Left ventricle myocardium inferior (tissue), 1 donor: ENCODE measurements around the gene SEC23A. TPM values are rescaled to one million over a fixed set of nuclear protein-coding genes. Genes with fewer than 3 reads are reported as not detected.
A peak's percentile ranks its signal among the peaks of the same experiment; 100 is the strongest.
"Not testable (repeated sequence)": the region's sequence is repeated elsewhere in the genome, so short reads cannot be mapped to it uniquely, and the experiment has no call there.

Experiments used
- DNase-seq: peaks from one replicate; pipeline ENCODE4 v3.0.0-alpha.2; 2020
- H3K27ac ChIP-seq: fragments of 200-600 bp; replicated peaks from 2 replicates; pipeline ENCODE4 v1.8.0; 2021
- H3K27me3 ChIP-seq: fragments of 200-600 bp; 2 replicates; pipeline ENCODE4 v1.8.0; 2021; ENCODE audit warnings: low read depth
- H3K36me3 ChIP-seq: fragments of 200-600 bp; 2 replicates; pipeline ENCODE4 v1.8.0; 2021
- H3K4me1 ChIP-seq: fragments of 200-600 bp; 2 replicates; pipeline ENCODE4 v1.8.0; 2021
- H3K4me3 ChIP-seq: fragments of 200-600 bp; 2 replicates; pipeline ENCODE4 v1.8.0; 2021; ENCODE audit warnings: mild to moderate bottlenecking, moderate library complexity
- H3K9me3 ChIP-seq: fragments of 200-600 bp; replicated peaks from 2 replicates; pipeline ENCODE4 v1.8.0; 2021
- CTCF ChIP-seq: fragments of 200-600 bp; IDR thresholded peaks from 2 replicates; pipeline ENCODE4 v1.8.0; 2021; ENCODE audit warnings: antibody characterized with exemption, mild to moderate bottlenecking, borderline replicate concordance
- intact Hi-C: fragments of 100-400 bp; cut with micrococcal nuclease; formaldehyde crosslinking; loops from one replicate; pipeline ENCODE4 v1.11.0; 2022
- long read RNA-seq: library from polyadenylated mRNA; unstranded; transcript quantifications from one replicate; pipeline ENCODE4 v2.0.0, GENCODE V29; 2021
- total RNA-seq: library from RNA; stranded (reverse); fragmentation: NEBNext Ultra II Directional; extraction: Animal tissue kit (Norgen Biotek cat#: 25700); gene quantifications from one replicate; pipeline ENCODE4 v1.2.1, GENCODE V29; 2021
- donor health status: DM: no; HTN: yes; CAD: no; lungs with severe emphysema.

Gene SEC23A
- 75.0 TPM for total RNA-seq
- long read RNA-seq, full-length matches to known transcripts = 151 of 180 reads
- long read RNA-seq, partial matches to known transcripts = 17 of 180 reads
- long read RNA-seq, other reads (novel, unspliced or antisense) = 12 of 180 reads

DNA sequence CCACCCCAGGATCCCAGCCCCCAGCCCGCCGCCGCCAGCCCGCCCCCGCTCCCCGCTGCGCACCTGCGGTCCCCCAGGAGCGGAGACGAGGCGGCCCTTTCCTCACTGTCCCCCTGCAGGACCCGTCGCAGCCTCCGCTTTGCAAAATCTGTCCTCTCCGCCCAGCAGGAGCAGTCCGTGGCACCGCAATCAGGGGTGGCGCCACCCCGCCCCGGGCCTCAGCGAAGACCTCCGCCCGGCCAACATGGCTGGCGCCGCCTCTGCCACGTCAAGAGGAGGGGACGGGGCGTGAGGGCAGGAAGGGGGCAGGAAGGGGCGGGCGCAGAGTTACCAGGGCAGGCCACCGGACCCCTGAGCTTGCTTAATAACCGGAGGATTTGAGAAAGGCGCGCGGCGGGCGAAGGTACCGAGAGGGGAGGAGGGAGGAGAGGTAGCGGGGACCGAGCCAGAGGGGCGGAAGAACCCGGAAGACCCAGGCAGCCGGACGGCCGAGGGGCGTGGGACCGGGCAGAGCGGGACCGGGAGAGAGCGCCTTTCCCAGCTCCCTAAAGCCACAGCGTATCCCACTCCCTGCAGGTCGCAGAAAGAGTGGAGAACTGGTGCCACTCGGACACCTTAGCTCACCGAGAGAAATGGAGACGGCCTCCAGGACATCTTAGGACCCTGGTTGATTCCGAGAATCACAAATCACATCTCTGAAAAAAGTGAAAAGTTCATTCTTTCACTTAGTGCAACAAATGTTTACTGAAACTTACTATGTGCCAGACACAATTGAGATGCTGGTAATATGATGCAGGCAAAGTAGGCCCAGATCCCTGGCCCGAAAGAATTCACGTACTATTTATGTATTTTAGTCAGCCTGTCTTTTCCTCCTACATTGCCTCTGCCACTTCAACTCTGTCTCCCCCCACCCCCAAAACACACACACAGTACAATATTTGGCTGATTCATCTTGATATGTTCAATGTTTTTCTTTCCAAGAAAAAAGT, at the start of gene SEC23A:
SEC23A (minus strand) TSS at position 267 of the 989 bp plus-strand sequence. CDS start 7,117 bp downstream, outside the sequence.
- peak; percentile 93 for DNase-seq
- H3K4me1 ChIP-seq = peaks cover 62% of the 10 kb centered on the region
- H3K4me3 ChIP-seq = peak within 1 kb of the TSS; percentile 95
- H3K36me3 ChIP-seq = no peaks in the 10 kb centered on the region
- peak within 1 kb of the TSS; percentile 97 for H3K27ac ChIP-seq
- intact Hi-C loops = no loop called here
- no peaks in the 10 kb centered on the region for H3K9me3 ChIP-seq
- TF ChIP-seq CTCF = no peak
- H3K27me3 ChIP-seq = no peaks in the 10 kb centered on the region

DNA sequence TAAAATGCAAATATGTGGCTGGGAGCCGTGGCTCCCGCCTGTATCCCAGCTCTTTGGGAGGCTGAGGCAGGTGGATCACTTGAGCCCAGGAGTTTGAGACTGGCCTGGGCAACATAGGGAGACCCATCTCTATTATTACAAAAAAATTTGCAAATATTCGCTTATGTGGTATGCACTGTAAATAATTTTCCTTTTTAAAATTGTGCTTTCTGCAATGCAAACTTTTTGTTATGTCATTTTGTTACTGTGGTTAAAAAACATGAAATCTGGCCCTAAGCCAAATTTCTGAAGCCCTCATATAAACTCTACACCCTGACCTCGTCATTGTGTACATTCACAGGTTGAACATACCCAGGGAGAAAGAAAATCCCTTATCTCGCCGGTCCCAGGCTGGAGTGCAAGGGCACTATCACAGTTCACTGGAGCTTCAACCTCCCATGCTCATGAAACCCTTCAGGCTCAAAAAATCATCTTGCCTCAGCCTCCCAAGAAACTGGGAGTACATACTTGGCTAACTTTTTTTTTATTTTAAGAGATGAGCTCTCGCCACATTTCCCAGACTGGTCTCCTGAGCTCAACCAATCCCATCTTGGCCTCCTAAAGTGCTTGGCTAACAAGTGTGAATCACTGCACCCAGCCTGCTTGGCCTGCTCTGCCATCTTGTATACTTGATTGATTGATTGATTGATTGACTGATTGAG, 42.4 kb upstream of the SEC23A start:
- Histone ChIP-seq H3K27ac (no peak overlapping the region), H3K36me3 (peaks cover 50% of the 10 kb centered on the region), H3K27me3 (no peaks in the 10 kb centered on the region), H3K4me1 (no peaks in the 10 kb centered on the region), H3K9me3 (no peaks in the 10 kb centered on the region), H3K4me3 (no peak overlapping the region)
- DNase-seq = no peak
- no peak for TF ChIP-seq CTCF
- intact Hi-C loops = no loop called here

DNA sequence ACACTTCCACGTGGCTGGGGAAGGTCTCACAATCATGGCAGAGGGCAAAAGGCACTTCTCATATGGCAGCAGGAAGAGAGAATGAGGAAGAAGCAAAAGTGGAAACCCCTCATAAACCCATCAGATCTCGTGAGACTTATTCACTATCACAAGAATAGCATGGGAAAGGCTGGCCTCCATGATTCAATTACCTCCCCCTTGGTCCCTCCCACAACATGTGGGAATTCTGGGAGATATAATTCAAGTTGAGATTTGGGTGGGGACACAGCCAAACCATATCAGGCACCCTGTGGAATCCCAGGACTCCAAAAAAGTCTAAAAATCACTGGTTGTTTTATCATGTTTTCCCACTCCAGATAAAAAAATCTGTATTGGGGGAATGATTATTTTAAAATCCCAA, 40.2 kb upstream of the SEC23A start:
- H3K27ac ChIP-seq, intact Hi-C loops, H3K27me3 ChIP-seq, H3K4me1 ChIP-seq, H3K9me3 ChIP-seq, DNase-seq, H3K4me3 ChIP-seq: not testable (repeated sequence)
- H3K36me3 ChIP-seq = peaks cover 40% of the 10 kb centered on the region

GRCh38 chr14:39141623-39142022, 38.6 kb upstream of the SEC23A start:
- H3K4me1 ChIP-seq, DNase-seq, H3K9me3 ChIP-seq, H3K27ac ChIP-seq, H3K4me3 ChIP-seq, H3K27me3 ChIP-seq, intact Hi-C loops: not testable (repeated sequence)
- peaks cover 42% of the 10 kb centered on the region for H3K36me3 ChIP-seq

DNA sequence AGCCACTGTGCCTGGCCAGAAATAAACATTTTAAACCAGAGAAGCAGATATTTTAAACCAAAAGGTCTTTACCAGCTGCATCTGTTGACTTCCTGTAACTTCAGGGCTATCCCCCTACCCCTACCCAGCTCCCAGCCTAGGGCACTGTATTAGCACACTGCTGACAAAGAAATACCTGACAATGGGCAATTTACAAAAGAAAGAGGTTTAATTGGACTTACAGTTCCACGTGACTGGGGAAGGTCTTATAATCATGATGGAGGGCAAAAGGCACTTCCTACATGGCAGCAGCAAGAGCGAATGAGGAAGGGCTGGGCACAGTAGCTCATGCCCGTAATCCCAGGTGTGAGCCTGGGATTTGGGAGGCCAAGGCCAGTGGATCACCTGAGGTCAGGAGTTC, 37.1 kb upstream of the SEC23A start:
- H3K27me3 ChIP-seq = no peaks in the 10 kb centered on the region
- no peak for TF ChIP-seq CTCF
- DNase-seq = no peak
- intact Hi-C loops = no loop called here
- no peak overlapping the region for H3K4me3 ChIP-seq
- no peaks in the 10 kb centered on the region for H3K9me3 ChIP-seq
- peaks cover 52% of the 10 kb centered on the region for H3K36me3 ChIP-seq
- H3K27ac ChIP-seq = no peak overlapping the region
- no peaks in the 10 kb centered on the region for H3K4me1 ChIP-seq

GRCh38 chr14:39138440-39138839, 35.4 kb upstream of the SEC23A start:
- H3K4me1 ChIP-seq = no peaks in the 10 kb centered on the region
- no peaks in the 10 kb centered on the region for H3K27me3 ChIP-seq
- peaks cover 68% of the 10 kb centered on the region for H3K36me3 ChIP-seq
- TF ChIP-seq CTCF = no peak
- intact Hi-C loops = no loop called here
- H3K4me3 ChIP-seq = no peak overlapping the region
- no peaks in the 10 kb centered on the region for H3K9me3 ChIP-seq
- H3K27ac ChIP-seq = no peak overlapping the region
- no peak for DNase-seq

DNA sequence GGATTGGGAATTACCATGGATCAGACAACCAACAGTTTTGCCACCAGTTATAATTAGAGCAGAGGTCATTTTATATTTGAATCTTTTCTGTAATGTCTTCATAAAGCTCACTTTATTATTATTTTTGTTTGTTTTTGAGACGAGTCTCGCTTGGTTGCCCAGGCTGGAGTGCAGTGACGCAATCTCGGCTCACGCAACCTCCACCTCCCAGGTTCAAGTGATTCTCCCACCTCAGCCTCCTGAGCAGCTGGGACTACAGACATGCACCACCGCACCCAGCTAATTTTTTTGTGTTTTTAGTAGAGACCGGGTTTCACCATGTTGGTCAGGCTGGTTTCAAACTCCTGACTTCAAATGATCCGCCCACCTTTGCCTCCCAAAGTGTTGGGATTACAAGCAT, 34.8 kb upstream of the SEC23A start:
- H3K4me1 ChIP-seq, H3K4me3 ChIP-seq, intact Hi-C loops, H3K27me3 ChIP-seq, H3K27ac ChIP-seq, H3K9me3 ChIP-seq, DNase-seq: not testable (repeated sequence)
- H3K36me3 ChIP-seq = peaks cover 67% of the 10 kb centered on the region
